Suprapubic skin (tissue), 4 donors: Measurements from ENCODE around the gene LMF2.

ENCODE experiments used
- CTCF ChIP-seq, 2 donors: fragments of 200-600 bp in 1 of 2; fragments of 450-650 bp in 1 of 2; sonication (generic) in 1 of 2; IDR thresholded peaks; one replicate each; pipeline ENCODE4 v1.5.1; 2016 to 2019; ENCODE audit warnings: antibody characterized with exemption in 2 of 2, mild to moderate bottlenecking in 1 of 2, moderate library complexity in 1 of 2
- POLR2A ChIP-seq, 2 donors: fragments of 450-650 bp; IDR thresholded peaks; one replicate each; pipeline ENCODE4 v1.6.1; 2017; ENCODE audit warnings: antibody characterized with exemption in 2 of 2, mild to moderate bottlenecking in 2 of 2, moderate library complexity in 2 of 2
- POLR2AphosphoS5 ChIP-seq, 3 donors: sonication (generic); formaldehyde crosslinking; IDR thresholded peaks; one replicate each; pipeline ENCODE4 v1.6.1; 2017; ENCODE audit warnings: antibody characterized with exemption in 3 of 3

- TF ChIP-seq CTCF (IDR thresholded peaks at IDR 0.05) = no peak
- TF ChIP-seq POLR2AphosphoS5 (IDR thresholded peaks at IDR 0.05) = no peak
- no peak for TF ChIP-seq POLR2A (IDR thresholded peaks at IDR 0.05)
Measured at GRCh38 chr22:50469377-50470305, 37.9 kb downstream of the LMF2 start.
